IgD-negative memory B cell (primary cell): ENCODE results near the gene AMER2. TPM values are rescaled to one million over a fixed set of nuclear protein-coding genes. Genes with fewer than 3 reads are reported as not detected.
A peak's percentile ranks its signal among the peaks of the same experiment; 100 is the strongest.
"Not testable (repeated sequence)": the region's sequence is repeated elsewhere in the genome, so short reads cannot be mapped to it uniquely, and the experiment has no call there.

Experiments used
- H3K27ac Mint-ChIP-seq, 3 donors: one replicate each; pipeline ENCODE4 v1.8.0; 2020 to 2022; ENCODE audit warnings: mild to moderate bottlenecking in 3 of 3, mixed read lengths in 3 of 3, moderate library complexity in 1 of 3
- H3K27me3 Mint-ChIP-seq: one replicate; pipeline ENCODE4 v1.8.0; 2021; ENCODE audit warnings: mixed read lengths
- H3K36me3 Mint-ChIP-seq: one replicate; pipeline ENCODE4 v1.8.0; 2020; ENCODE audit warnings: mild to moderate bottlenecking, mixed read lengths
- H3K4me1 Mint-ChIP-seq, 3 donors: one replicate each; pipeline ENCODE4 v1.8.0; 2020 to 2022; ENCODE audit warnings: mixed read lengths in 3 of 3, mild to moderate bottlenecking in 1 of 3
- H3K4me3 Mint-ChIP-seq, 4 donors: one replicate each; pipeline ENCODE4 v1.8.0; 2020 to 2022; ENCODE audit warnings: mild to moderate bottlenecking in 4 of 4, mixed read lengths in 4 of 4, moderate library complexity in 3 of 4
- H3K9me3 Mint-ChIP-seq, 3 donors: one replicate each; pipeline ENCODE4 v1.8.0; 2020 to 2021; ENCODE audit warnings: mixed read lengths in 3 of 3, mild to moderate bottlenecking in 1 of 3
- polyA plus RNA-seq: library from polyadenylated mRNA; unstranded; fragments of 300-500 nt; fragmentation: Illumina TruSeq; gene quantifications from one replicate; pipeline ENCODE4 v1.2.3, GENCODE V29; 2021

AMER2 gene
- polyA plus RNA-seq, 1 donor from 2014 or later = not detected

DNA sequence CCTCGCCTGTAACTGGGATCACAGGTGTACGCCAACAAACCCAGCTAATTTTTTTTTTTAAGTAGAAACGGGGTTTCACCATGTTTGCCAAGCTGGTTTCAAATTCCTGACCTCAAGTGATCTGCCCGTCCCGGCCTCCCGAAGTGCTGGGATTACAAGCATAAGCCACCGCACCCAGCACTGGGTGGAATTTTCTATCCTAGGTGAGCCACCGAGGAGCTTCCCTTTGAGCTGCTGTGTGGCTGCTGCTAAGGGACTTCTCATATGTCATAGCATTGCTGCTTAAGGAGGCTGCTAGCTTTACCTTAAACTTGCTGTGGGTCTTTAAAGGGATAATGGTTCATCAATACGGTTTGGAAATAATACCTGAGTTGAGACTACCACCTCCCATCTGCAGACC lies 2.9 kb upstream of the AMER2 start:
- H3K27me3 Mint-ChIP-seq = peaks cover 44% of the 10 kb centered on the region
- no peak overlapping the region for H3K4me3 Mint-ChIP-seq
- H3K4me1 Mint-ChIP-seq = peaks cover 12 to 28% (median 25%) of the 10 kb centered on the region in 3 donors
- H3K36me3 Mint-ChIP-seq = no peaks in the 10 kb centered on the region
- H3K9me3 Mint-ChIP-seq = peaks cover 0 to 11% (median 1%) of the 10 kb centered on the region in 3 donors
- no peak overlapping the region for H3K27ac Mint-ChIP-seq

DNA sequence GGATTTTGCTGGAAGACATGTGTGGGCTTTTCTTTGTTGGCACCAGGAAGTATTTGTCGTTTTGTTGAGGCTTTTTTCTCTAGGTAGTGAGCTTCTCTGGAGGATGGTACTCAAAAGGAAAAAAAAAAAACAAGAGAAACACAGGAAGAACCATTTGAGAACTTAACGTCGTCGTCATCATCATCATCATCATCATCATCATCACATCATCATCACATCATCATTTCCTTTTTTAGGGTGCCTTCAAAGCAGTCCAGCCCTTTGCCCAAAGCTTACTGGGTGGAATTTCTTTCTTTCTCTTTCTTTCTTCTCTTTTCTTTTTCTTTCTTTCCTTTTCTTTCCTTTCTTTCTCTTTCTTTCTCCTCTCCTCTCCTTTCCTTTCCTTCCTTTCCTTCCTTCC lies 2.2 kb upstream of the AMER2 start:
- Mint-ChIP-seq H3K27me3 (peaks cover 44% of the 10 kb centered on the region), H3K36me3 (no peaks in the 10 kb centered on the region), H3K27ac (no peak overlapping the region), H3K9me3 (peaks cover 0 to 11% (median 1%) of the 10 kb centered on the region in 3 donors), H3K4me3 (peak overlapping the region in 1 of 4 donors; percentile 24), H3K4me1 (peaks cover 8 to 25% (median 19%) of the 10 kb centered on the region in 3 donors)

DNA sequence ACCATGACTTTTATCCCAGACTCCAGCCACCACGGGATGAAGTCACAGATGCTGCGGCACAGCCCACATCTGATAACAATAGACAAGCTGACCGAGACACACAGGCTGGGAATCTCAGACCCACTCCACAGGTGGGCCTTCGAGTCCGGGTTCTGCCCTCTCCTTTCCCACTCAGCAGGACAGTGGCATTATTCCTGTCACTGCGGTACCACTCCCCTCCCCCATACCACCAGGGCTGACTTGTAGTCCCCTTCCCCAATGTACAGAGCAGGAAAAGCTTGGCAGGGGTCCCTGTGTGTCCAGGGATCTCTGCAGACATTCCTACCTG lies 179 bp upstream of the AMER2 start:
- Mint-ChIP-seq H3K36me3 (no peaks in the 10 kb centered on the region), H3K4me1 (peaks cover 8 to 19% (median 10%) of the 10 kb centered on the region in 3 donors), H3K27ac (no peak overlapping the region), H3K27me3 (peaks cover 44% of the 10 kb centered on the region), H3K4me3 (peak overlapping the region in 3 of 4 donors; percentile 46 to 93 (median 80)), H3K9me3 (peaks cover 0 to 6% (median 1%) of the 10 kb centered on the region in 3 donors)

DNA sequence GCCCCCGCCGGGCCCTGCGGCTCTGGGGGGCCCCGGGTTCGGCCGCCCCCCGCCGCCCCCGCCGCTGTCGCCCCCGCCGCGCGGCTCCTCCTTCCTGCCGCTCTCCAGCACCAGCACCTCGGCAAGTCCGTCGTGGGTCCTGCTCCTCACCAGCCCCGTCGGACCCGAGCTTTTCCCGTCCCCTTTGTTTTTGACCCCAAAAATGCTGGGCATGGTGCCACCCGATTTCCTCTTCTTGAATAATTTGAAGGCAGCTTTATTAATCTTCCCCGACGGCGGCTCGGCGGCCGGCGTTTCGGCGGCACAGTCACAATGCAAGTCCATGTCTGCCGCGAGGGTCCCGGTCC lies 945 bp downstream of the AMER2 start:
- H3K9me3 Mint-ChIP-seq = peaks cover 0 to 2% (median 0%) of the 10 kb centered on the region in 3 donors
- no peak overlapping the region for H3K27ac Mint-ChIP-seq
- H3K4me3 Mint-ChIP-seq = peak overlapping the region; percentile 46 to 93 (median 84)
- H3K27me3 Mint-ChIP-seq = peaks cover 42% of the 10 kb centered on the region
- H3K36me3 Mint-ChIP-seq = no peaks in the 10 kb centered on the region
- H3K4me1 Mint-ChIP-seq = peaks cover 8 to 19% (median 10%) of the 10 kb centered on the region in 3 donors

DNA sequence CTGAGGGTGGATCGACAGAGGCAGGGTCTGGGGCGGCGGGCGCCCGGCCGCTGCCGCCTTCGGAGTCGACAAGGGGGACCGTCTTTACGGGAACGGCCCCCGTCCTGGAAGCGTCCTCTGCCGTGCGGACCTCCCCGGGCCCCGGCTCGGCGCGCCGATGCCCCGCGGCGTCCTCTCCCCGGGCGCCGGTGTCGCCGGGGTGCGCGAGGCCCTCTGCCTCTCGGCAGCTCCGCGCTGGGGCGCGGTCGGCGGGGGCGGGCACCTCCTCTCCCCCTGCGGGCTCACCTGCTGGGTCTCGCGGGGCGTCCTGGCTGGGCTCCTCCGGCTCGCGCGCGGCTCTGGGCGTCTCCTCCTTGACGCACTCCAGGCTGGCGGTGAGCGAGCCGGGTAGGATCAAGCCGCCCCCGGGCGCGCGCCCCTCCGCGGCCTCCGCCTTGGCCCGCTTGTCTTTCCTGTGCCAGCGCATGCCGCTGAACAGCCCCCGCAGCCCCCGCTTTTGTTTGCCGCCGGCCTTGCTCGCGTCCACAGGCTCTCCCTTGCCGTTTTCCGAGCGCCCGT lies 1.5 kb downstream of the AMER2 start:
- H3K27ac Mint-ChIP-seq = no peak overlapping the region
- peak overlapping the region in 2 of 4 donors; percentile 65 to 89 for H3K4me3 Mint-ChIP-seq
- H3K27me3 Mint-ChIP-seq = peaks cover 41% of the 10 kb centered on the region
- H3K4me1 Mint-ChIP-seq = peaks cover 8 to 19% (median 10%) of the 10 kb centered on the region in 3 donors
- peaks cover 0 to 2% (median 0%) of the 10 kb centered on the region in 3 donors for H3K9me3 Mint-ChIP-seq
- H3K36me3 Mint-ChIP-seq = no peaks in the 10 kb centered on the region

DNA sequence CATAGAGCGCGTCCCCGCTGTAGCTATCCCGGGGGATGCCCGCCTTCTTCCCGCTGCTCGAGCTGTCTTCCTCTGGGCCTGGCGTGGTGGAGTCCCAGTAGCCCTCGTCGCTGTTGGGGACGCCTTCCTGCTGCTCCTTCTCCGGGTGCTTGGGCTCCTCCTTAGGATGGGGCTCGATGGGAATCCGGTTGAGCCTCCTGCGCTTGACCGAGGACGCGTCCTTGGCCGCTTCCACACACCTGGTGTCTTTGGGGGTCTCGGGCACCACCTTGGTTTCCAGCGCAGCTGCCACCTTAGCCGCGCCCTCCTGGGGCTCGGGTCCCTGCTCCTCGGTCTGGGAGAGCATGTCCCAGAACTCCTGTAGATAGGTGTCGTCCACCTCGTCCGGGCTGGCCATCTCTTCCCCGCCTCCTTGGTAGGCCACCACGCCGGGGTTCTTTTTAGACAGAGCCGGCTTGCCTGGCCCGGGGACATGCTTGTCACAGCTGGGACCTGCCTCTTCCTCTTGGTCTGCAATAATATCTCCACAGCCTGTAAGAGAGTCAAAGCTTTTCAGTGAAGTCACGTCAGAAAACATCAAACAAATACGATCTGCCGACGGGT lies 2.0 kb downstream of the AMER2 start:
- no peak overlapping the region for H3K27ac Mint-ChIP-seq
- peaks cover 42% of the 10 kb centered on the region for H3K27me3 Mint-ChIP-seq
- H3K9me3 Mint-ChIP-seq = peaks cover 0 to 2% (median 0%) of the 10 kb centered on the region in 3 donors
- H3K36me3 Mint-ChIP-seq = no peaks in the 10 kb centered on the region
- peak overlapping the region; percentile 27 to 75 (median 53) for H3K4me3 Mint-ChIP-seq
- H3K4me1 Mint-ChIP-seq = peaks cover 8 to 19% (median 10%) of the 10 kb centered on the region in 3 donors

DNA sequence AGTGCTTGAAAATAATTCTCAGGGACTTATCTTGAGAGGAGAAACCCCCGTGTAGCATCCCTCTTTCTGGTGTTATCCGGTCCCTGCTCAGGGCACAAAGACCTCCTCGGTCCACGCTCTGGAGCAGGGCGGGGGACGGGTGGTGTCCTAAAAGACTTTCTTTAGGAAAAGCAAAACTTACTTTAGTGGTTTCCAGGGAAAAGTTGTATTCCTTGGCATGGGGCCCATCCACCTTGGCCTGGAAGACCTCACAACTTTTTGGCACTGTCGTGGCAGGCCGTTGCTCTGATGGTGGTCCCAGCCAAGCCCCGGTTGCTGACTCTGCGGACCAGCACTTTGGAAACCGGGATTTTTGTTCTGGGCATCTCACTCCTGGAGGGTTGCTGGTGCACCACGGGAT lies 2.7 kb downstream of the AMER2 start:
- Mint-ChIP-seq H3K36me3 (no peaks in the 10 kb centered on the region), H3K27me3 (peaks cover 41% of the 10 kb centered on the region), H3K27ac (no peak overlapping the region), H3K4me1 (peaks cover 8 to 20% (median 10%) of the 10 kb centered on the region in 3 donors), H3K9me3 (peaks cover 0 to 2% (median 0%) of the 10 kb centered on the region in 3 donors), H3K4me3 (peak overlapping the region in 2 of 4 donors; percentile 17 to 27)

DNA sequence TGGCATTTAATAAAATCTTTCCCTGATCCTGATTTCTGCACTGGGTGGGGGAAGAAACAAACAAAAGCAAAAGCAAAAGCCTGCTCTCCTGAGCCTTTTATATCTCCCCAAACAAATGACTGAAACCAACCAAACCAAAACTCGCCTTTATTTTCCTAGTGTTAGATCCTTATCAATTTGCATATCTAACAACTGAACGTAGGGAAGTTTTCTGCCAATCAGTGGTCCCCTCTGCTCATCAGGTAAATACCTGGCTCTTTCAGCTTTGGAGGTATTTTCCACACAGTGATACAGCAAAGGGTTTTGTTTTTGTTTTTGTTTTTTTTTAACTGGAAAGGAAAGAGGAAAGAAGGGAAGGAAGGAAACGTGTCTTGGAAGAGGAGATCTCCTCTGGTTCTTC lies 3.3 kb downstream of the AMER2 start:
- Mint-ChIP-seq H3K4me1 (peaks cover 8 to 19% (median 10%) of the 10 kb centered on the region in 3 donors), H3K27ac (no peak overlapping the region), H3K36me3 (no peaks in the 10 kb centered on the region), H3K27me3 (peaks cover 38% of the 10 kb centered on the region), H3K4me3 (peak overlapping the region in 1 of 4 donors; percentile 17), H3K9me3 (peaks cover 0 to 2% (median 0%) of the 10 kb centered on the region in 3 donors)

DNA sequence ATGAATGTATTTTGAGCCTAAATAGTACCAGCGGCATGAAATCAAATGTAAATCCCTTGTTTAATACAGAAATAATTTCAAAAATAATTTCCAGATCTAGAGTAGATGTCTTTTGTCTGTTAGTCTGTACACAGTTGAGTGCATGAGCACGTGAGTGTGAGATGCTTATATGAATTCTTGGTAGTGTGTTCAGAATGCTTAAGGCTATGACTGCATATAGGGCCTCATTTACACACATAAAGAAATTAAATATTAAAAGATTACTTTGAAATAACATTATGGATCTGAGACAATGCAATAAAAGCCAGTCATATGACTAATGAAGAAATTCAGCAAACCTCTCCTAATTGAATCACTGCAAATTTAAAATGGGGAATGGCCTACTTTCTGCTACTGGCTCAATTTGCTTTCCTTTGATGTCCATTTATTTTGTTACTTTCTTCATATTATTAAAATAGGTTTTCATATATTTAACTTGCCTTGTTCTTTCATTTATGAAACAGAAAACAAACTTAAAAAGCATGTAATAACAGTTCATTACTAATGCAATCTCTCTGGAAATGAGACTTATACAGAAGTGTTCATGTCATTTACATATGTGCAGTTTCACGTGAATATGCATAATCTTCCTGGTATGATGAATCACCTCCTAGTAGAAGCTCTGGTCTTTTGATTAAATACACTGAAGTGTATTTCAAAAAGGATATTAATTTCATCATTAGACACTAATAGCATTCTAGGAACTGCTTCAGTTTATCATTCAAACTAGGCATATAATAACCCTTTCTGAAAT lies 4.5 kb downstream of the AMER2 start:
- H3K36me3 Mint-ChIP-seq = no peaks in the 10 kb centered on the region
- H3K27me3 Mint-ChIP-seq = peaks cover 29% of the 10 kb centered on the region
- no peak overlapping the region for H3K4me3 Mint-ChIP-seq
- peaks cover 0 to 2% (median 0%) of the 10 kb centered on the region in 3 donors for H3K9me3 Mint-ChIP-seq
- H3K4me1 Mint-ChIP-seq = peaks cover 8 to 19% (median 10%) of the 10 kb centered on the region in 3 donors
- no peak overlapping the region for H3K27ac Mint-ChIP-seq

DNA sequence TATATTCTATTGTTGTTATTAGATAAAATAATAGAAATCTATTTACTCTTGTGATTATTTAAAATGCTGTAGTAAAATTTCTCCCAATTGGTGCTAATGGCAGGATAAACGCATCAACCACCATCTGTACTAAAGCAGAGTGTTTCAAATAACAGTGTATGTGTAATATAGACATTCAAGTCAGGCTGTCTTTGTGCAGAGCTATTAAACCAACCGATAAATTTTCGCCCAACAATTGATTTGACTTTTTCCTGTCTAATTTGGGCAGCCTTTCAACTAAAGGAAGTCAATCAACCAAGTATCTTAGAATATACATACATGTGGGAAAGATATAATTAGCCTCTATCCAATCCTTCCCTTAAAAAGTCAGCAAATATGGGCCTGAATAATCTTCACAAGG lies 5.8 kb downstream of the AMER2 start:
- Mint-ChIP-seq H3K36me3 (no peaks in the 10 kb centered on the region), H3K27ac (no peak overlapping the region), H3K9me3 (no peaks in the 10 kb centered on the region), H3K4me1 (peaks cover 2 to 9% (median 2%) of the 10 kb centered on the region in 3 donors), H3K27me3 (peaks cover 16% of the 10 kb centered on the region), H3K4me3 (no peak overlapping the region)

DNA sequence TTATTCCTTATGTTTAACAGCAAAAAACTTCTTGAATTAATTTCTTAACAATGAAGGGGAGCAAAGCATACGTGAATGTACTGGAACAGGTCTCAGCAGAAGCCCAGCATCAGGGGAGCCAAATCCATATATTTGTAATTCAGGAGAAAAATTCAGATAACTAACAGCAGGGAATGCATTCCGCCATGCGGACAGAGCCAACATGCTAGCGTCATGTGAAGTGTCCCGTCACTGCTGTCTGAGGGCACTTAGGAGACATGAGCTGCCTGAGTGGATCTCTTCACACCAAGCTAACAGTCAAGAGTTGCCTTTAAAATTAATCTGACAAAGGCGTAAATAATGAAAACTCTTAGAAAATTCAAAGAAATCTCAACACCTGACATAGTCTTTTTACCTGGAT lies 6.4 kb downstream of the AMER2 start:
- no peak overlapping the region for H3K27ac Mint-ChIP-seq
- H3K27me3 Mint-ChIP-seq = peaks cover 17% of the 10 kb centered on the region
- no peak overlapping the region for H3K4me3 Mint-ChIP-seq
- no peaks in the 10 kb centered on the region for H3K9me3 Mint-ChIP-seq
- H3K36me3 Mint-ChIP-seq = no peaks in the 10 kb centered on the region
- H3K4me1 Mint-ChIP-seq = peaks cover 0 to 7% (median 0%) of the 10 kb centered on the region in 3 donors

DNA sequence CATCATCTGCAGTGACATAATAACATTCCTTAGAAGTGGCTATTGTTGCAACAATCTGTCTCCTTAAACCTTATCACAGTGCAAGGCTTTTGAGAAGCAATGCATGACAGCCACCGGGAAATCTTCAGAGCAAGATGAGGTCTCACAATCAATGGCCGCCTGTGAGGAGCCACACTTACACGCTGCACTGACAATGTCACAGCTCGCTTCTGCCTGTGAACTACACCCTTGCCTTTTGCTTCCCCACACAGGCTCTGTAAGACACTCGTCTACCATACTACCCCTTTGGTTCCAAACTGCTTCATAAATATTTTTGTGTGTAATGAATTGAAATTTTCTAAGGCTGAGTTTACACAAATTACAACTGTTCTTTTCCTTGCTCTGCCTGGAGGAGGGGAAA lies 6.9 kb downstream of the AMER2 start:
- not testable (repeated sequence) for H3K4me3 Mint-ChIP-seq, H3K36me3 Mint-ChIP-seq, H3K27ac Mint-ChIP-seq, H3K4me1 Mint-ChIP-seq, H3K9me3 Mint-ChIP-seq
- peaks cover 15% of the 10 kb centered on the region for H3K27me3 Mint-ChIP-seq

DNA sequence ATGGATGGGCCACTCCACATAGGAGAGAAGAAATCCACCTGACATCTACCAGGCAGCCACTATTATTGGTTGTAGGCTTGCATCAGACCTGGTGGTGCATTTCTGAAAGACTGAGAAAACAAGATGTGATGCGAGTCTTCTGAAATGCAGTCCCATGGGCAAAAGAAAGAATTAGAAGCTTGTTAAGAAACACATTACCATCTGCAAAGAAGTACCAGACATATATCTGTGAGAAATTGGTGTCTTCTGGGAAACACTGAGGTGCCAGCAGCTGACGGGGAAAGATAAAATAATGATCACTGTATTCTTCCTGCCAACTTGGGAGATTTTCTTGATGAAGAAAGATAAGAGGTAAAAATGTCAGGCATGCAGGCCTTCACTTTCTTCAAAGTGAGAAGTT lies 14.4 kb downstream of the AMER2 start:
- no peaks in the 10 kb centered on the region for H3K4me1 Mint-ChIP-seq
- no peak overlapping the region for H3K27ac Mint-ChIP-seq
- H3K27me3 Mint-ChIP-seq = peaks cover 4% of the 10 kb centered on the region
- H3K4me3 Mint-ChIP-seq = no peak overlapping the region
- H3K9me3 Mint-ChIP-seq = peaks cover 0 to 2% (median 0%) of the 10 kb centered on the region in 3 donors
- H3K36me3 Mint-ChIP-seq = no peaks in the 10 kb centered on the region

DNA sequence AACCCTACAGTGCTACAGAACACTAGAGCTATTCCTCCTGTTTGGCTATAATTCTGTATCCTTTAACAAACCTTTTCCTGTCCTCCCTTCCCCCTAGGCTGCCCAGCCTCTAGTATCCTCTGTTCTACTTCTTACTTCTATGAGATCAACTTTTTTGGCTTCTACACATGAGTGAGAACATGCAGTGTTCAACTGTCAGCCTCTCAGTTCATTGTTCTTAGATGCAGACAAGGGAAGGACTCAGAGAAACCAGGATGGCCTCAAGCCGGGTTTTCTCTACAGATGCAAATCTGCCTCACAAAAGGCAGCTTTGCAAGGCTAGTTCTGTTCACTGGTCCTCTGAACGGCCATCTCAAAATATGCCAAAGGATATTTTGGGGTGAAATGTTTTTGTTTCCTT lies 18.4 kb downstream of the AMER2 start:
- H3K27me3 Mint-ChIP-seq = peaks cover 3% of the 10 kb centered on the region
- H3K27ac Mint-ChIP-seq = no peak overlapping the region
- peaks cover 0 to 1% (median 0%) of the 10 kb centered on the region in 3 donors for H3K4me1 Mint-ChIP-seq
- H3K4me3 Mint-ChIP-seq = no peak overlapping the region
- H3K36me3 Mint-ChIP-seq = no peaks in the 10 kb centered on the region
- peaks cover 0 to 2% (median 0%) of the 10 kb centered on the region in 3 donors for H3K9me3 Mint-ChIP-seq

DNA sequence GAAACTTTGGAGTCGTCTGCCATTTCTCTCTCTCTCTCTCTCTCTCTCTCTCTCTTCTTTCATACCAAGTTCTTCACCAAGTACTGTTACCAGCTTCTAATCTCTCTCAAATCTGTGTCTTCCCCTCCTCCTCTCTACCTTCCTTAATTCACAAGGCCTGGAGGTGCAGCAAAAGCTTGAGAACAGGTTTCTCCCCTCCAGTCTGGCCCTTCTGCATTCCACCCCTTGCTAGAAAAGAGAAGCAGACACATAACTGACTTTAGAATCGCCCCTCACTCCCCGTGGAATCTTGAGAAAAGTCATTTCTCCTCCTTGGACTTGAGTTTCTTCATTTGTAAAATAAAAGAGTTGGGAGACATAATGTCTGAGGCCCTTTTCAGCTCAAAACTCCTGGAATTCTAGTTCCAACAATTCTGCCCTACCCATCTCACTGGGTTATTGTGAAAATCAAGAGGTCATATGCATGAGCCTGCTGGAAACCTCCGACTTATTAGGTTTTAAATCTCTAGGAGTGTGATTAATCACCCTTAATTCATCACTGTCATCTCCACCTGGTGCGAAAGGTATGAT lies 20.4 kb downstream of the AMER2 start:
- H3K27me3 Mint-ChIP-seq = peaks cover 3% of the 10 kb centered on the region

More for the DNA sequence above, 20.4 kb downstream of the AMER2 start:
- Mint-ChIP-seq H3K27ac (no peak overlapping the region), H3K4me1 (peaks cover 0 to 6% (median 1%) of the 10 kb centered on the region in 3 donors), H3K4me3 (no peak overlapping the region), H3K36me3 (no peaks in the 10 kb centered on the region), H3K9me3 (peaks cover 0 to 4% (median 2%) of the 10 kb centered on the region in 3 donors)
